KMS-11 (cell line): ENCODE results near the gene DPAGT1.

ENCODE experiments used
- H2AFZ ChIP-seq: fragments of 200-600 bp; sonication (generic); 2 replicates; pipeline ENCODE4 v1.6.1; 2016; ENCODE audit warnings: antibody characterized with exemption, mixed run types, low read depth
- H3K27ac ChIP-seq: fragments of 200-600 bp; sonication (generic); 2 replicates; pipeline ENCODE4 v1.6.1; 2016; ENCODE audit warnings: mild to moderate bottlenecking, mixed run types
- H3K27me3 ChIP-seq: fragments of 200-600 bp; sonication (generic); 2 replicates; pipeline ENCODE4 v1.6.1; 2017; ENCODE audit warnings: mild to moderate bottlenecking, low read depth, mixed run types, moderate library complexity; ENCODE audit not compliant: insufficient read depth
- H3K36me3 ChIP-seq: fragments of 200-600 bp; sonication (generic); 2 replicates; pipeline ENCODE4 v1.6.1; 2017; ENCODE audit warnings: mild to moderate bottlenecking, mixed run types; ENCODE audit not compliant: insufficient read depth
- H3K4me1 ChIP-seq: fragments of 200-600 bp; sonication (generic); 2 replicates; pipeline ENCODE4 v1.6.1; 2016; ENCODE audit warnings: mild to moderate bottlenecking, low read depth, mixed run types; ENCODE audit not compliant: poor library complexity, severe bottlenecking
- H3K4me2 ChIP-seq: fragments of 200-600 bp; sonication (generic); 2 replicates; pipeline ENCODE4 v1.7.0; 2016; ENCODE audit warnings: mild to moderate bottlenecking, mixed run types
- H3K4me3 ChIP-seq: fragments of 200-600 bp; sonication (generic); IDR thresholded peaks from 2 replicates; pipeline ENCODE4 v1.6.1; 2017; ENCODE audit warnings: low read depth, low read length, mixed read lengths; ENCODE audit not compliant: insufficient read depth
- H3K79me2 ChIP-seq: fragments of 200-600 bp; sonication (generic); 2 replicates; pipeline ENCODE4 v1.6.1; 2016; ENCODE audit warnings: low read depth, mixed run types; ENCODE audit not compliant: insufficient read depth
- H3K9ac ChIP-seq: fragments of 200-600 bp; sonication (generic); 2 replicates; pipeline ENCODE4 v1.6.1; 2016; ENCODE audit warnings: mild to moderate bottlenecking, mixed run types
- H4K20me1 ChIP-seq: fragments of 200-600 bp; sonication (generic); 2 replicates; pipeline ENCODE4 v1.6.1; 2016; ENCODE audit warnings: mild to moderate bottlenecking, mixed run types; ENCODE audit not compliant: insufficient read depth
- CTCF ChIP-seq: fragments of 200-600 bp; sonication (generic); conservative IDR thresholded peaks from 2 replicates; pipeline ENCODE4 v1.6.1; 2017; ENCODE audit warnings: low read depth, mild to moderate bottlenecking, antibody characterized with exemption, low read length, moderate library complexity, mixed read lengths

DPAGT1 gene

GRCh38 chr11:119081682-119082260, 19.9 kb downstream of the DPAGT1 start:
- Histone ChIP-seq H3K36me3 (no peaks in the 10 kb centered on the region; the same call in 1 of the 2 replicates), H2AFZ (no peak overlapping the region), H3K4me3 (no peak overlapping the region), H4K20me1 (no peaks in the 10 kb centered on the region), H3K4me2 (no peak overlapping the region), H3K79me2 (peaks cover 9% of the 10 kb centered on the region; the same call in 1 of the 2 replicates), H3K27ac (no peak overlapping the region), H3K4me1 (peaks cover 10% of the 10 kb centered on the region), H3K9ac (no peak overlapping the region), H3K27me3 (no peaks in the 10 kb centered on the region)
- TF ChIP-seq CTCF: no peak

GRCh38 chr11:119078675-119079420, 22.8 kb downstream of the DPAGT1 start:
- H2AFZ ChIP-seq: no peak overlapping the region
- H3K4me2 ChIP-seq: no peak overlapping the region
- H3K27ac ChIP-seq: no peak overlapping the region
- no peaks in the 10 kb centered on the region for H3K4me1 ChIP-seq
- H3K36me3 ChIP-seq: no peaks in the 10 kb centered on the region; the same call in 1 of the 2 replicates
- H4K20me1 ChIP-seq: no peaks in the 10 kb centered on the region
- H3K9ac ChIP-seq: no peak overlapping the region
- no peak for TF ChIP-seq CTCF
- H3K79me2 ChIP-seq: no peaks in the 10 kb centered on the region
- no peaks in the 10 kb centered on the region for H3K27me3 ChIP-seq
- no peak overlapping the region for H3K4me3 ChIP-seq

- Histone ChIP-seq H3K4me2 (no peak overlapping the region), H3K27me3 (no peaks in the 10 kb centered on the region), H3K9ac (no peak overlapping the region), H4K20me1 (no peaks in the 10 kb centered on the region), H3K36me3 (no peaks in the 10 kb centered on the region; the same call in 1 of the 2 replicates), H3K4me3 (no peak overlapping the region), H3K4me1 (no peaks in the 10 kb centered on the region), H3K27ac (no peak overlapping the region), H2AFZ (no peak overlapping the region), H3K79me2 (no peaks in the 10 kb centered on the region)
- no peak for TF ChIP-seq CTCF
These were observed 23.8 kb downstream of the DPAGT1 start for GRCh38 chr11:119077839-119078238.

GRCh38 chr11:119067371-119068222, 34.1 kb downstream of the DPAGT1 start, which contains the start of gene VPS11:
TSS of gene VPS11 (plus strand) at chr11:119067818. CDS start at chr11:119067824, 6 bp downstream.
- Histone ChIP-seq H3K27ac (peak within 1 kb of the TSS; percentile 37; the same call in 1 of the 2 replicates), H2AFZ (peak within 1 kb of the TSS; percentile 87), H3K27me3 (no peaks in the 10 kb centered on the region), H3K79me2 (peaks cover 5% of the 10 kb centered on the region; the same call in 1 of the 2 replicates), H3K9ac (peak within 1 kb of the TSS; percentile 64; the same call in 1 of the 2 replicates), H4K20me1 (no peaks in the 10 kb centered on the region), H3K4me2 (peak within 1 kb of the TSS; percentile 76), H3K4me3 (no peak within 1 kb of the TSS), H3K4me1 (peaks cover 2% of the 10 kb centered on the region), H3K36me3 (no peaks in the 10 kb centered on the region)
- TF ChIP-seq CTCF: no peak
